ENCODE data around the gene JPH2. TPM values are rescaled to one million over a fixed set of nuclear protein-coding genes. Genes with fewer than 3 reads are reported as not detected.

The JPH2 gene
- total RNA-seq, 1 experiment from 2014 or later: 0.17 TPM

- no peaks in the 10 kb centered on the region for H4K20me1 ChIP-seq (ENCODE audit: insufficient read depth)
- no peak overlapping the region for H3K4me3 ChIP-seq (replicated peaks in 1 of 2; ENCODE audit: low read depth in 1 of 2, low read length in 2 of 2)
- DNase-seq (ENCODE audit: low read depth, low spot score) (no peak), ATAC-seq (no peak)
- H3K27me3 ChIP-seq (ENCODE audit: insufficient read depth, low read length): no peaks in the 10 kb centered on the region
- H3K9me2 ChIP-seq (ENCODE audit: insufficient read depth): no peaks in the 10 kb centered on the region
- no peak overlapping the region for H2AFZ ChIP-seq (ENCODE audit: low read depth, low read length, poor library complexity, severe bottlenecking)
- H3K36me3 ChIP-seq (ENCODE audit: control insufficient read depth in 1 of 2, insufficient read depth in 2 of 2, low read length in 2 of 2): no peaks in the 10 kb centered on the region
- RAD21 ChIA-PET (ENCODE audit: low non-redundant PET in 1 of 2, low total read pairs in 2 of 2, uncharacterized antibody in 2 of 2, unreplicated experiment in 2 of 2): no interaction called here
- no peaks in the 10 kb centered on the region for H3K79me2 ChIP-seq (ENCODE audit: insufficient read depth, low read length)
- H3K4me2 ChIP-seq (ENCODE audit: low read length): no peak overlapping the region
- H3K27ac ChIP-seq (ENCODE audit: low read depth, low read length): no peak overlapping the region
- CTCF ChIA-PET: no interaction called here
- no TSS peak for BruUV-seq (replicated peaks)
- H3K4me1 ChIP-seq (ENCODE audit: control insufficient read depth in 1 of 2, insufficient read depth in 2 of 2, low read length in 2 of 2): peaks cover 7 to 8% of the 10 kb centered on the region in 2 experiments
- TF ChIP-seq POLR2A (IDR thresholded peaks at IDR 0.05; ENCODE audit: borderline replicate concordance, extremely low read depth, insufficient read depth, insufficient read length) (no peak), SIN3A (IDR thresholded peaks at IDR 0.05; ENCODE audit: low read depth) (no peak), CBX3 (IDR thresholded peaks at IDR 0.05; ENCODE audit: low read depth) (no peak), ZBTB33 (IDR thresholded peaks at IDR 0.05; ENCODE audit: extremely low read depth, insufficient replicate concordance, low read length) (no peak), ELF1 (IDR thresholded peaks at IDR 0.05; ENCODE audit: borderline replicate concordance, low read depth) (no peak), EGR1 (IDR thresholded peaks at IDR 0.05; ENCODE audit: low read depth) (no peak), SP1 (IDR thresholded peaks at IDR 0.05; ENCODE audit: low read depth) (no peak), EZH2phosphoT487 (IDR thresholded peaks at IDR 0.05; ENCODE audit: borderline replicate concordance) (no peak), RAD21 (IDR thresholded peaks at IDR 0.05; ENCODE audit: low read depth) (no peak), POLR2AphosphoS5 (IDR thresholded peaks at IDR 0.05; ENCODE audit: low read depth, low read length) (no peak), TCF7L2 (IDR thresholded peaks at IDR 0.05; ENCODE audit: borderline replicate concordance, extremely low read depth, insufficient read depth, insufficient read length) (no peak), SRF (IDR thresholded peaks at IDR 0.05; ENCODE audit: low read depth) (no peak)
- TF ChIP-seq, protein P1, sequence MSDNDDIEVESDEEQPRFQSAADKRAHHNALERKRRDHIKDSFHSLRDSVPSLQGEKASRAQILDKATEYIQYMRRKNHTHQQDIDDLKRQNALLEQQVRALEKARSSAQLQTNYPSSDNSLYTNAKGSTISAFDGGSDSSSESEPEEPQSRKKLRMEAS (IDR thresholded peaks at IDR 0.05): no peak
- TF ChIP-seq, protein P2, sequence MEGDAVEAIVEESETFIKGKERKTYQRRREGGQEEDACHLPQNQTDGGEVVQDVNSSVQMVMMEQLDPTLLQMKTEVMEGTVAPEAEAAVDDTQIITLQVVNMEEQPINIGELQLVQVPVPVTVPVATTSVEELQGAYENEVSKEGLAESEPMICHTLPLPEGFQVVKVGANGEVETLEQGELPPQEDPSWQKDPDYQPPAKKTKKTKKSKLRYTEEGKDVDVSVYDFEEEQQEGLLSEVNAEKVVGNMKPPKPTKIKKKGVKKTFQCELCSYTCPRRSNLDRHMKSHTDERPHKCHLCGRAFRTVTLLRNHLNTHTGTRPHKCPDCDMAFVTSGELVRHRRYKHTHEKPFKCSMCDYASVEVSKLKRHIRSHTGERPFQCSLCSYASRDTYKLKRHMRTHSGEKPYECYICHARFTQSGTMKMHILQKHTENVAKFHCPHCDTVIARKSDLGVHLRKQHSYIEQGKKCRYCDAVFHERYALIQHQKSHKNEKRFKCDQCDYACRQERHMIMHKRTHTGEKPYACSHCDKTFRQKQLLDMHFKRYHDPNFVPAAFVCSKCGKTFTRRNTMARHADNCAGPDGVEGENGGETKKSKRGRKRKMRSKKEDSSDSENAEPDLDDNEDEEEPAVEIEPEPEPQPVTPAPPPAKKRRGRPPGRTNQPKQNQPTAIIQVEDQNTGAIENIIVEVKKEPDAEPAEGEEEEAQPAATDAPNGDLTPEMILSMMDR (IDR thresholded peaks at IDR 0.05 in 2 of 3, conservative IDR thresholded peaks at IDR 0.05 in 1 of 3; ENCODE audit: borderline replicate concordance in 1 of 3, insufficient read depth in 1 of 3, low read depth in 2 of 3, low read length in 2 of 3): no peak
- H3K9me3 ChIP-seq (ENCODE audit: control insufficient read depth in 1 of 2, insufficient read depth in 1 of 2, low read depth in 1 of 2, low read length in 2 of 2): no peaks in the 10 kb centered on the region
- H3K9ac ChIP-seq (ENCODE audit: low read length): no peak overlapping the region
- intact Hi-C loops (cut with micrococcal nuclease): no loop called here
- POLR2A ChIA-PET: interaction anchor here (1.3 kb wide), 1 partner anchor 725 kb away, joined by 3 read pairs; no protein-coding TSS in a partner anchor
These were observed 4.7 kb downstream of the JPH2 start for GRCh38 chr20:44182135-44182765.
